CD4-positive, alpha-beta memory T cell (primary cell): ENCODE measurements around the gene KIF13A. TPM values are rescaled to one million over a fixed set of nuclear protein-coding genes. Genes with fewer than 3 reads are reported as not detected.

Source experiments
- CTCF ChIA-PET: fragments of 350-600 bp; sonication (Branson Sonifier 250); formaldehyde crosslinking; loops from one replicate; lab custom pipeline; 2021; ENCODE audit warnings: inconsistent platforms; ENCODE audit not compliant: partially characterized antibody; lab: Charles Lee
- POLR2A ChIA-PET: fragments of 350-600 bp; sonication (Branson Sonifier 250); formaldehyde crosslinking; loops from one replicate; lab custom pipeline; 2021; ENCODE audit not compliant: partially characterized antibody; lab: Charles Lee
- DNase-seq, 5 donors: peaks; one replicate each; pipeline versions ENCODE4 v3.0.0 to v3.0.0-alpha.2; 2020 to 2022; ENCODE audit warnings: mixed read lengths in 1 of 5
- H3K27ac ChIP-seq: one replicate; pipeline ENCODE4 v1.7.0; 2013; ENCODE audit warnings: low read depth, low read length
- H3K27me3 ChIP-seq: 2 replicates; pipeline ENCODE4 v1.7.0; 2013; ENCODE audit warnings: mild to moderate bottlenecking, low read length, moderate library complexity; ENCODE audit not compliant: insufficient read depth
- H3K36me3 ChIP-seq: 2 replicates; pipeline ENCODE4 v1.7.0; 2013; ENCODE audit warnings: mild to moderate bottlenecking, low read length, moderate library complexity; ENCODE audit not compliant: insufficient read depth
- H3K4me1 ChIP-seq: 2 replicates; pipeline ENCODE4 v1.7.0; 2013; ENCODE audit warnings: mild to moderate bottlenecking, low read length, moderate library complexity; ENCODE audit not compliant: insufficient read depth
- H3K4me3 ChIP-seq, 2 donors: one replicate each; pipeline ENCODE4 v1.7.0; 2013; ENCODE audit warnings: low read length in 2 of 2, mild to moderate bottlenecking in 1 of 2
- H3K9me3 ChIP-seq, 2 donors: one replicate each; pipeline ENCODE4 v1.7.0; 2013; ENCODE audit warnings: low read length in 2 of 2, control low read depth in 1 of 2; ENCODE audit not compliant: control insufficient read depth in 1 of 2
- H3K27ac Mint-ChIP-seq, 7 donors: one replicate each; pipeline ENCODE4 v1.8.0; 2020 to 2021; ENCODE audit warnings: mixed read lengths in 7 of 7, mild to moderate bottlenecking in 6 of 7, inconsistent platforms in 3 of 7, moderate library complexity in 3 of 7
- H3K27me3 Mint-ChIP-seq, 2 donors: one replicate each; pipeline ENCODE4 v1.8.0; 2020 to 2021; ENCODE audit warnings: mixed read lengths in 2 of 2
- H3K36me3 Mint-ChIP-seq, 2 donors: one replicate each; pipeline ENCODE4 v1.8.0; 2020 to 2021; ENCODE audit warnings: mixed read lengths in 2 of 2, inconsistent platforms in 1 of 2, mild to moderate bottlenecking in 1 of 2
- H3K4me1 Mint-ChIP-seq, 4 donors: one replicate each; pipeline ENCODE4 v1.8.0; 2020 to 2021; ENCODE audit warnings: mixed read lengths in 4 of 4, mild to moderate bottlenecking in 1 of 4
- H3K4me3 Mint-ChIP-seq, 8 donors: one replicate each; pipeline ENCODE4 v1.8.0; 2020 to 2021; ENCODE audit warnings: mixed read lengths in 8 of 8, mild to moderate bottlenecking in 7 of 8, moderate library complexity in 6 of 8, inconsistent platforms in 3 of 8
- H3K9me3 Mint-ChIP-seq, 8 donors: one replicate each; pipeline ENCODE4 v1.8.0; 2020 to 2021; ENCODE audit warnings: mixed read lengths in 8 of 8, mild to moderate bottlenecking in 5 of 8, inconsistent platforms in 3 of 8, moderate library complexity in 1 of 8
- intact Hi-C: fragments of 100-400 bp; cut with micrococcal nuclease; formaldehyde crosslinking; loops from one replicate; pipeline ENCODE4 v1.15.1; 2023
- polyA plus RNA-seq, 2 donors: library from polyadenylated mRNA; unstranded; fragments of 300-500 nt; fragmentation: Illumina TruSeq; gene quantifications; one replicate each; pipeline ENCODE4 v1.2.3, GENCODE V29; 2021
- total RNA-seq, 2 experiments: library from RNA; stranded (reverse); gene quantifications; one replicate each; pipeline ENCODE4 v1.2.3, GENCODE V29; 2021

Gene KIF13A
- total and polyA plus RNA-seq, 4 experiments from 2014 or later, result 0.61 to 1.7 (median 1.5) TPM; not detected in 1

DNA sequence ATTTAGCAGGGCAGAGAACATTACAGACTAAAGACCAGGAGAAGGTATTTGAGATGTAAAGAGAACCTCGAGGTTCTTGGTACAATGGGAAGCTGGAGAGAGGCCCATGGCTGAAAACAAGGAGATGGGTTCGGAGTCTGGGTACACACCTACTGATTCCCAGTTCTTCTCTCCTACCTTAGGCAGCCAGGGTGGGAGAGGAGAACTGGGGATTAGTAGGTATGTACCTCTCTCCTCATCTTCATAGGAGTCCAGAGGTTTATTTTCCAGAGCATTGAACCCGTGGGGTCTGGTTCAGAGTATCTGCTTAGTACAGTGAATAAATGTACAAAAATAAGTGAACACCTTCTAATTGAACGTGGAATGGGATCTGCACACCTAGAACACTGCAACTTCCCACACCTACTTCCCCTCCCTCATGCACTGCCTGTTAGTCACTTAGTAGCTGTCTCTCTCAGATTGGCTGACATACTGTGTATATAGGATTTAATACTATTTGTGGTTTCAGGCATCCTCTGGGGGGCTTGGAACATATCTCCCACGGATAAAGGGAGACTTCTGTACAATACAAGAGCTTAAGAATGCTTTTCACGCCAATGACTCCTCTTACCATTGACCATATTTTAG, 257.2 kb downstream of the KIF13A start:
- H3K9me3 Mint-ChIP-seq, result peaks cover 0 to 5% (median 0%) of the 10 kb centered on the region in 8 donors
- H3K4me1 Mint-ChIP-seq, result no peaks in the 10 kb centered on the region
- H3K27me3 ChIP-seq, result no peaks in the 10 kb centered on the region
- no peaks in the 10 kb centered on the region for H3K27me3 Mint-ChIP-seq
- no peak overlapping the region for H3K4me3 ChIP-seq
- no peaks in the 10 kb centered on the region for H3K36me3 ChIP-seq
- H3K36me3 Mint-ChIP-seq, result no peaks in the 10 kb centered on the region
- H3K4me1 ChIP-seq, result no peaks in the 10 kb centered on the region
- H3K27ac Mint-ChIP-seq, result no peak overlapping the region
- DNase-seq, result no peak
- no peaks in the 10 kb centered on the region for H3K9me3 ChIP-seq
- intact Hi-C loops, result no loop called here
- no peak overlapping the region for H3K27ac ChIP-seq
- CTCF ChIA-PET, result interaction anchor here (1.0 kb wide), 1 partner anchor 16 kb away, joined by 3 read pairs; no protein-coding TSS in a partner anchor
- no peak overlapping the region for H3K4me3 Mint-ChIP-seq
- POLR2A ChIA-PET, result no interaction called here

DNA sequence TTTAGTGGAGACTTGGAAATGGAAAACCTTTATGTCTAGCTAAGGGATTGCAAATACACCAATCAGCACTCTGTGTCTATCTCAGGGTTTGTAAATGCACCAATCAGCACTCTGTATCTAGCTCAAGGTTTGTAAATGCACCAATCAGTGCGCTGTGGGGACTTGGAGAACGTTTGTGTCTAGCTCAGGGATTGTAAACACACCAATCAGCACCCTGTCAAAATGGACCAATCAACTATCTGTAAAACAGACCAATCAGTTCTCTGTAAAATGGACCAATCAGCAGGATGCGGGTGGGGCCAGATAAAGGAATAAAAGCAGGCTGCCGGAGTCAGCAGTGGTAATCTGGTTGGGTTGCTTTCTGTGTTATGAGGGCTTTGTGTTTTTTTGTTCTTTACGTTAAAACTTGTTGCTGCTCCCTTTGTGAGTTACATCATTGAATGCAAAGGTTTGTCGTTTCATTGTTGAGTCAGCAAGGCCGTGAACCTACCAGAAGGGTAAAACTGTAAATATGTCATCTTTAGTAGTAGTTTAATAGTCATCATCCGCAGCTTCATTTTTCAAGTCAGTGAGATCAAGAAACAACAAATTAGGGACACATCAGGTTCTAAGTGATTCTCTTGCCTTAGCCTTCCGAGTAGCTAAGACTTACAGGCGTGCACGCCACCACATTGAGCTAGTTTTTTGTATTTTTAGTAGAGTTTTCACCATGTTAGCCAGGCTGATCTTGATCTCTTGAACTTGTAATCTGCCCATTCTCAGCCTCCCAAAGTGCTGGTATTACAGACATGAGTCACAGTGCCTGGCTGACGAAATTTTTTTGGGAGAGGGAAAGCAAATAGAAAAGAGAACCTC, 258.0 kb downstream of the KIF13A start:
- H3K27ac ChIP-seq, result no peak overlapping the region
- H3K36me3 ChIP-seq, result no peaks in the 10 kb centered on the region
- intact Hi-C loops, result no loop called here
- peaks cover 0 to 5% (median 0%) of the 10 kb centered on the region in 8 donors for H3K9me3 Mint-ChIP-seq
- H3K27me3 Mint-ChIP-seq, result no peaks in the 10 kb centered on the region
- no peak for DNase-seq
- CTCF ChIA-PET, result interaction anchor here (1.0 kb wide), 1 partner anchor 15 kb away, joined by 3 read pairs; no protein-coding TSS in a partner anchor
- H3K9me3 ChIP-seq, result no peaks in the 10 kb centered on the region
- H3K4me1 Mint-ChIP-seq, result no peaks in the 10 kb centered on the region
- no peaks in the 10 kb centered on the region for H3K27me3 ChIP-seq
- no peak overlapping the region for H3K27ac Mint-ChIP-seq
- POLR2A ChIA-PET, result no interaction called here
- no peaks in the 10 kb centered on the region for H3K36me3 Mint-ChIP-seq
- H3K4me3 Mint-ChIP-seq, result no peak overlapping the region
- no peak overlapping the region for H3K4me3 ChIP-seq
- no peaks in the 10 kb centered on the region for H3K4me1 ChIP-seq

DNA sequence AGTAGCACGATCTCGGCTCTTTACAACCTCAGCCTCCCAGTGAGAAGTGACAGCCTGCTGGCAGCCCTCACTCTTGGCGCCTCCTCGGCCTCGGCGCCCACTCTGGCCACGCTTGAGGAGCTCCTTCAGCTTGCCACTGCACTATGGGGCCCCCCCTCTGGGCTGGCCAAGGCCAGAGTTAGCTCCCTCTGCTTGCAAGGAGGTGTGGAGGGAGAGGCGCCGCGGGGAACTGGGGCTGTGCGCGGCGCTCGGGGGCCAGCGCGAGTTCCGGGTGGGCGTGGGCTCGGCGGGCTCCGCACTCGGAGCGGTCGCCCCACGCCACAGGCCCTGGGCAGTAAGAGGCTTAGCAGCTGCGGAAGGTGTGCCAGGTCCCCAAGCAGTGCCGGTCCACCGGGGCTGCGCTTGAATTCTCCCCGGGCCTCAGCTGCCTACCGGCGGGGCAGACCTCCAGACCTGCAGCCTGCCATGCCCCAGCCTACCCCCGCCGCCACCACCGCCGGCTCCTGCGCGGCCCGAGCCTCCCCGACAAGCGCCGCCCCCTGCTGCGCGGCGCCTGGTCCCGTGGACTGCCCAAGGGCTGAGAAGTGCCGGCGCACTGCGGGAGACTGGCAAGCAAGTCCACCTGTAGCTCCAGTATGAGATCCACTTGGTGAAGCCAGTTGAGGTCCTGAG, 258.7 kb downstream of the KIF13A start:
- DNase-seq, result no peak
- POLR2A ChIA-PET, result no interaction called here
- CTCF ChIA-PET, result no interaction called here
- Histone ChIP-seq H3K4me3 (no peak overlapping the region), H3K36me3 (no peaks in the 10 kb centered on the region), H3K9me3 (no peaks in the 10 kb centered on the region), H3K4me1 (no peaks in the 10 kb centered on the region), H3K27ac (no peak overlapping the region), H3K27me3 (no peaks in the 10 kb centered on the region)
- no peak overlapping the region for H3K27ac Mint-ChIP-seq
- no peaks in the 10 kb centered on the region for H3K27me3 Mint-ChIP-seq
- H3K36me3 Mint-ChIP-seq, result no peaks in the 10 kb centered on the region
- H3K9me3 Mint-ChIP-seq, result peaks cover 0 to 5% (median 0%) of the 10 kb centered on the region in 8 donors
- H3K4me3 Mint-ChIP-seq, result no peak overlapping the region
- intact Hi-C loops, result no loop called here
- H3K4me1 Mint-ChIP-seq, result no peaks in the 10 kb centered on the region

DNA sequence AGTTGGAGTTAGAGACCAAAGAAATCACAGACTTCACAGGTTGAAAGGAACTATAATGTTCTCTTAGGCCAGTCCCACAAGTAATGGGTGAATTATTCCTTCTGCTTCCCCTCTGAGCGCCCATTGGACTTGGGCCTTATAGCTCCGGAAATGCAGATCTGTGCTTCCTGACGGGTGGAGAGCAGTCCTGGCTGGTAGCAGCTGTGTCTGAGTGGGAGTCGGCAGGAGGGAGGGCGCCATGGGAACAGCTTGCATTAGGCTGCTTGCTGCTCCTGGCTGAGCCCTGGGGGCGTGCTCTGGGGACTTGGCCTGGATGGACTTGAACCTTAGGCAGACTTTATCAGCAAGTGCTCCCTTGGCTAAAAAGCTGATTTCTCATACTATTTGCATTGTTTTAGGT, 262.4 kb downstream of the KIF13A start:
- no peaks in the 10 kb centered on the region for H3K36me3 Mint-ChIP-seq
- ChIA-PET POLR2A (no interaction called here), CTCF (no interaction called here)
- Histone ChIP-seq H3K9me3 (no peaks in the 10 kb centered on the region), H3K4me3 (no peak overlapping the region), H3K4me1 (no peaks in the 10 kb centered on the region), H3K27me3 (no peaks in the 10 kb centered on the region), H3K27ac (no peak overlapping the region), H3K36me3 (no peaks in the 10 kb centered on the region)
- H3K4me1 Mint-ChIP-seq, result no peaks in the 10 kb centered on the region
- intact Hi-C loops, result no loop called here
- H3K9me3 Mint-ChIP-seq, result peaks cover 0 to 5% (median 0%) of the 10 kb centered on the region in 8 donors
- no peak overlapping the region for H3K27ac Mint-ChIP-seq
- H3K27me3 Mint-ChIP-seq, result no peaks in the 10 kb centered on the region
- H3K4me3 Mint-ChIP-seq, result no peak overlapping the region
- DNase-seq, result no peak

DNA sequence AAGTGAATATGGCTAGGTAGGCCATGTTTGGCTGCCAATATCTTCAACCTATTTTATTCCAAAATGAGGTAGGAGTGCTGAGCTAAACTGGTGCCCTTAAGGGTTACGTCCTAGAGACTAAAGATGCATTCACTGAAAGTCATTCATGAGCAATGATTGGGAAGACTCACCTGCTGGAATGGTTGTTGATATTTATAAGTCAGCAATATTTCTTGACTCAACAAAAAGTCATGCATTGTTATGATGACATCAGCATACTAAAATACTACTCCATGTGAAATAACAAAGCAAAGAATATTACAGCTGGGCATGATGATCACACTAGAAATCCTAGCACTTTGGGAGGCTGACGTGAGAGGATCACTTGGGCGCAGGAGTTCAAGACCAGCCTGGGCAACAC, 263.1 kb downstream of the KIF13A start:
- no peaks in the 10 kb centered on the region for H3K36me3 Mint-ChIP-seq
- ChIA-PET POLR2A (no interaction called here), CTCF (interaction anchor here (0.6 kb wide), 1 partner anchor 387 kb away, joined by 3 read pairs; no protein-coding TSS in a partner anchor)
- H3K27ac ChIP-seq, result no peak overlapping the region
- H3K4me1 Mint-ChIP-seq, result no peaks in the 10 kb centered on the region
- no peak for DNase-seq
- no peaks in the 10 kb centered on the region for H3K36me3 ChIP-seq
- peaks cover 0 to 4% (median 0%) of the 10 kb centered on the region in 8 donors for H3K9me3 Mint-ChIP-seq
- no peaks in the 10 kb centered on the region for H3K27me3 ChIP-seq
- no peak overlapping the region for H3K4me3 ChIP-seq
- H3K27me3 Mint-ChIP-seq, result no peaks in the 10 kb centered on the region
- intact Hi-C loops, result no loop called here
- no peaks in the 10 kb centered on the region for H3K9me3 ChIP-seq
- H3K27ac Mint-ChIP-seq, result no peak overlapping the region
- H3K4me3 Mint-ChIP-seq, result no peak overlapping the region
- H3K4me1 ChIP-seq, result no peaks in the 10 kb centered on the region

DNA sequence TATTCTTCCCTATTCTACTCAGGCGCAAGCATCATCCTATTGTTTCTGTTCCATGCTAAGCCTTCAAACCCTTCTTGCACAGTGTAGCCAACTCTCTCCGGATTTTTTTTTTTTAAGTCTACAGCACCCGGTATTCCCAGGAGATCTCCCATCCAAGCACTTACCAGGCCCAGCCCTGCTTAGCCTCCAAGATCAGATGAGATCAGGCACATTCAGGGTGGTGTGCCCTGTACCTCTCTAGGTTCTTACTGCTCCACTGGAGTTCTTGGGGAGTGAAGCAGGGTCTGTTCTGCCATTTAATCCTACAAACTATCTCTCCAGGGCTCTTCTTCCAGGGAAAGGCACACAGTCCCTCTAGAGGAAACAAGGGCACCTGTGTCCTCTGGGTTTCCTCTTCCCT, 265.8 kb downstream of the KIF13A start:
- Histone ChIP-seq H3K36me3 (no peaks in the 10 kb centered on the region), H3K9me3 (no peaks in the 10 kb centered on the region), H3K4me1 (no peaks in the 10 kb centered on the region), H3K27ac (no peak overlapping the region), H3K27me3 (no peaks in the 10 kb centered on the region), H3K4me3 (no peak overlapping the region)
- intact Hi-C loops, result no loop called here
- no peaks in the 10 kb centered on the region for H3K27me3 Mint-ChIP-seq
- POLR2A ChIA-PET, result no interaction called here
- H3K4me3 Mint-ChIP-seq, result no peak overlapping the region
- CTCF ChIA-PET, result no interaction called here
- no peaks in the 10 kb centered on the region for H3K4me1 Mint-ChIP-seq
- no peaks in the 10 kb centered on the region for H3K36me3 Mint-ChIP-seq
- DNase-seq, result no peak
- no peaks in the 10 kb centered on the region for H3K9me3 Mint-ChIP-seq
- H3K27ac Mint-ChIP-seq, result no peak overlapping the region
